DLD1 (cell line): ENCODE results near the gene NOS1AP.

Experiments used
- in situ Hi-C: cut with HindIII; loops from 2 replicates; pipeline ENCODE4 v1.10.0; 2017; ENCODE audit warnings: low sequenced_read_pairs

The NOS1AP gene

DNA sequence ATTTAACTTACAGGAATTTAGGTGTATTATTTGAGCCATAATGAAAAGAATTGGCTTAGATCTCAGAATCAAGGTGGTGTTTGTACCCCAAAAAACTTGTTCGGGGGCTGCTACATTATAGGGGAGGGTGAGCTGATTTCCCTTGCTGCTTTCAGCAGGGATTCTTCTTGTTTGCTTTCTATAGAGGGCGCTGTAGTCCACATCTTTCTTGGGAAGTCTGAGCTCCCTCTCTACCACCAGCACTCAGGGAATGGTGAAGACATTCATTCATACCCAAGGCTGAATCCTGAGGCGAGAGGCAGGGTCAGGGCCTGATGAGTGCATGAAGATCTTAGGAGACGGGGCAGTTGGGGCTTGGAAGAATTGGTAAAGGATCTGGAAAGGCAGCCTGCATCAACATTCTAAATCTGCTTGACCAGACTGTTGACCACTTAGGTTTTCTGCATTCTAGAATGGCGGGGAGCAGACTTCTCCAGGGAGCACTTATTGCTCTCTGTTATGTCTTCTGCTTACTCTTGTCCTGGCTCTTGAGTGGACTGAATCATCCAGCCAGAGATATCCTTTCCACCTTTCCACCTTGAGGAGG, 288.3 kb downstream of the NOS1AP start:
- in situ Hi-C loops = no loop called here

DNA sequence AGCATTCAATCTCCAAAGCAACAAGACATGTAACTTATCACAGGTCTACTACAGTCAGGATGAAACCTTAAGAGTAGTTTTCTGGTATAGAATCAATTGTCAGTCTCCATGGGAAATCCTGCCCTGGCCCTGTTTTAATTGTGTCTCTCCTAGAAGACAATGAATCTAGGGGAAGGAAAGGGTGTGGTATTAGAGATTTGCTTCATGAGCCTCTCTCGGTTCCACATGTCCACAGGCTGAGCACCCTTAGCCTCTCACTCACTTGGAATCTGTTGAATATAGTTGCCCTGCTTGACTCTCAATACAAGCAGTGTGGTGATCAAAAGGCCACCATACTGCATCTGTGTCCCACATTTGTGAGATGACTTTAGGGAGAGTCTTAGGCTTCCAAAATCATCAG, 289.4 kb downstream of the NOS1AP start:
- in situ Hi-C loops = no loop called here

DNA sequence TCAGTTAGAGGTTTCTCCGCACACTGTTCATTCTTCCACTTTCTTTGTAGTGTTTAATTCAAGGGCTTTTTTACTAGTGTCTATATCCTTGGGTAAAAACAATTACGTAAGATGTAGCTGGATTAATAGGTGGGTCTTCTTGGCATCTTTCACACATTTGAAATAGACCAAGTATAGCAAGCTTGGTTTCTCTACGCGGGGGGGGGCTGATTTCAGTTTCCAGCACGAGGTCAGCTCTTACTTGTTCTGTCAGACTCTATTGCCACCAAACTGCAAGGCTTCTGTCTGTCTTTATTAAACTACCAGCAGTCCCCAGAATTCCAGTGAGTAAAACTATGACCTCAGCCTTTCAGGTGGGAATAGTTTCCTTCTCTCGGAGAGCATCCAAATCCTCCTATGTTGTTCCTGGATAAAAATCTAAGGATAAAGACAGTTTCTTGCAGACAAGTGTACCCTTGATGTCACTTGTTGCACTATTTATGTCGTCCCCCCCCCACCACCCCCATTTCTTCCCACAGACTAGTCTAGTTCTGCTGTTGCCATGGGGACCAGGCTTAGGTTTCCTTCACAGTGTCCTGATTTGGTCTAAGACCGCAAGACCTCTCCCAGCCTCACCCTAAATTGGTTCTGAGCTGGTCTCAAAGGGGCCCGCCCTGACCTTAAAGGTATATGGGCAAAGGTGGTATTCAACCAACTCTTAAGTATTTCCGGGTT, 290.2 kb downstream of the NOS1AP start:
- in situ Hi-C loops = no loop called here

GRCh38 chr1:162360237-162360873, 290.9 kb downstream of the NOS1AP start:
- in situ Hi-C loops = no loop called here

- in situ Hi-C loops = no loop called here
Observed at GRCh38 chr1:162360874-162361260, 291.4 kb downstream of the NOS1AP start.

- in situ Hi-C loops = no loop called here
Observed at GRCh38 chr1:162361349-162361748, 291.9 kb downstream of the NOS1AP start.

DNA sequence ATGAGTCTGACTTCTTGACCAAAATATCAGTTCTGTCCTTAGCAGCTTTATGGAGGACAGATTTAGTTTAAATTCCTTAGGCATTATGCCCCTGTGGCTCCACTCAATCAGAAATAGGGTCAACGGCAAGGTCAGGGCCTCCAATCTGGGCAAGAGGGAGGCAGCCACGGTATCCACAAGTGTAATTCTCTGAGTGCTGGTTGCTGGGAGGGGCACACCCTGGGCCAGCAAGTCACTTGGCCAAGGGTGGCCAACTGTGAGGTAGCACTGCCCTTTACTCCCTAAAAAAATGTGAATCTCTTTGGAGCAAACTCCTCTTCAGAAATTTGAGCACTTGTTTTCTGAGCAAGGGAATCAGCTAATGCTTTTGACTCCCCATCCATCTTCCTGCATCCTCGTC, 294.3 kb downstream of the NOS1AP start:
- in situ Hi-C loops = no loop called here

DNA sequence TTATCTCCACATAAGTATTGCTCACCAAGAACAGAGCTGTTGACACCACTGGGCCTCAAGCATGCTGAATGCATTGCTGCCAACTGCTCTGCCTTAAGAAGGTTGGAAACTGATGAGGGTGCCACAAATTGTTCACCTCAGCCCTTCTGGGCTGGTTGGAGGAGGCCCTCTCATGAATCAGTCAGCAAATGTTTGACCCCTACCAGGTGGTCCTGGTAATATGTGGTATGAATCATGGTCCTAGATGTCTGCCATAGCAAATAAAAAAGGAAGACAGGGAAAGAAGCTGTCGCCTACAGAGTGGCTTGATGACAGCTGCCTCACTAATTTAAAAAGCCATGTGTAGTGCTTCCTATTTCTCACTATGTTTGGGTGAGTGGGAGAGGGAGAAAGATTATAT, 295.0 kb downstream of the NOS1AP start:
- in situ Hi-C loops = no loop called here

DNA sequence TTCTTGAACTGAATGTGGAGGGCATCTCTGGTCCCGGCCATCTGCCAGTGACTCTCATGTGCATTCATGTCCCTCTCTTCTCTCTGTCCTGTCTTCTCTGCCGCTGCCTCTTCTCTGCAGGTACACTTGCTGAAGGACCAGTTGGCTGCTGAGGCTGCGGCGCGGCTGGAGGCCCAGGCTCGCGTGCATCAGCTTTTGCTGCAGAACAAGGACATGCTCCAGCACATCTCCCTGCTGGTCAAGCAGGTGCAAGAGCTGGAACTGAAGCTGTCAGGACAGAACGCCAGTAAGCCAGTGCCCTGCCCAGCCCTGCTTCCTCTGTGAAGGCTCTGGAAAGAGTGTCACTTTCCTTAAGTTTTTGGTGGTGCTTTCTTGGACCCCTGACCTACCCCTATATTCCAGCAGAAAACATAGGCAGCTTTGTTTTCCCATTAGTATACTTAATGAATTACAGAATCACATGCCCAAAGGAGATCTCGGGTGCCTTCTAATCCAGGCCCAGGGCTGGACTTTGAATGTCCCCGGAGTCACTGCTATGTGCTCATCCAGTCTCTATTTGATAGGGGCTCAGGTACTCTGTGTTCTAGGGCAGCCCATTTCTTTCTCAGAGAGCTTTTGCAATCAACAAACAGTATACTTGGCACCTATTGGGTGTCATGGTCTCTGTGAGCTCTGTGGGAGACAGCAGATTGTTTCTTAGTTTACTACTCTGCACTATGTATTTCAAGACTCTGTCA, 296.0 kb downstream of the NOS1AP start:
- in situ Hi-C loops = no loop called here

DNA sequence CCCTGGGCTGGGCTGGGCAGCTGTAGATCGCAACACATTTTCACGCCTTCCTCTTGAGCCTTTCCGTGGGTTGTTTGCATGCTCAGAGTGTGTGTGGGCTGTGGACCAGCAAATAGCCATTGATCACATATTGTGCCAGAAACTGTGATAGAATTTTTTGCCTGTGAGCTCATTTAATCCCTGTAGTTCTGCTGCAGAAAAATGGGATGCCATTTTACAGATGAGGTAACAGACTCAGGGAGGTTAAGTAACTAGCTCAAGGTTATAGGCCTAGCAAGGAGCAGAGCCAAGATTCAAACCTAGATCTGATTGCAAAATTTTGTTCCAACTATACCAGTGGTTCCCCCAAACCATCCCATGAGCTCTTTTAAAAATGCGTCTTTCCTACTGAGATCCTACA, 296.7 kb downstream of the NOS1AP start:
- in situ Hi-C loops = no loop called here

- in situ Hi-C loops = no loop called here
Observed at GRCh38 chr1:162366671-162367070, 297.2 kb downstream of the NOS1AP start.

DNA sequence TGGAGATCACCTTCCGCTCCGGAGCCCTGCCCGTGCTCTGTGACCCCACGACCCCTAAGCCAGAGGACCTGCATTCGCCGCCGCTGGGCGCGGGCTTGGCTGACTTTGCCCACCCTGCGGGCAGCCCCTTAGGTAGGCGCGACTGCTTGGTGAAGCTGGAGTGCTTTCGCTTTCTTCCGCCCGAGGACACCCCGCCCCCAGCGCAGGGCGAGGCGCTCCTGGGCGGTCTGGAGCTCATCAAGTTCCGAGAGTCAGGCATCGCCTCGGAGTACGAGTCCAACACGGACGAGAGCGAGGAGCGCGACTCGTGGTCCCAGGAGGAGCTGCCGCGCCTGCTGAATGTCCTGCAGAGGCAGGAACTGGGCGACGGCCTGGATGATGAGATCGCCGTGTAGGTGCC, 297.6 kb downstream of the NOS1AP start:
- in situ Hi-C loops = no loop called here

DNA sequence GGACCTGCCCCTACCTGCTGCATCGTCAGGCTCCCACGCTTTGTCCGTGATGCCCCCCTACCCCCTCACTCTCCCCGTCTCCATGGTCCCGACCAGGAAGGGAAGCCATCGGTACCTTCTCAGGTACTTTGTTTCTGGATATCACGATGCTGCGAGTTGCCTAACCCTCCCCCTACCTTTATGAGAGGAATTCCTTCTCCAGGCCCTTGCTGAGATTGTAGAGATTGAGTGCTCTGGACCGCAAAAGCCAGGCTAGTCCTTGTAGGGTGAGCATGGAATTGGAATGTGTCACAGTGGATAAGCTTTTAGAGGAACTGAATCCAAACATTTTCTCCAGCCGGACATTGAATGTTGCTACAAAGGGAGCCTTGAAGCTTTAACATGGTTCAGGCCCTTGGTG, 298.3 kb downstream of the NOS1AP start:
- in situ Hi-C loops = no loop called here

DNA sequence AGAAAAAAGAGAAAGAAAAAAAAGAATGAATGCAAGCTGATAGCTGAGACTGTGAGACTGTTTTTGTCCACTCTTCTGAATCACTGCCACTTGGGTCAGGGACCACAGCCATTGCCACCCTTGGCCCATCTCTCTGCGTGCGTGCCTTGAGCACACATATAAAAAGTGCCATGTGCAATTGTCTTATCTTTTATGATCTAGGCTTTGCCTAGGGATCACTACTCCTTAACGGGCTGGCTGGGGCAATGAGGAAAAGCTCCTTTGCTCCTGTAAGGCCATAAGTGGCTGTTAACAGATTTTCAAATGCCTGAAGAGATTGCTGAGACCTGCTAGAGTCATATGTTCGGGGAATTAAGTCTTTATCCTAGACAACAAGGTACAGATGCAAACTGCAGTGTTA, 299.0 kb downstream of the NOS1AP start:
- in situ Hi-C loops = no loop called here

DNA sequence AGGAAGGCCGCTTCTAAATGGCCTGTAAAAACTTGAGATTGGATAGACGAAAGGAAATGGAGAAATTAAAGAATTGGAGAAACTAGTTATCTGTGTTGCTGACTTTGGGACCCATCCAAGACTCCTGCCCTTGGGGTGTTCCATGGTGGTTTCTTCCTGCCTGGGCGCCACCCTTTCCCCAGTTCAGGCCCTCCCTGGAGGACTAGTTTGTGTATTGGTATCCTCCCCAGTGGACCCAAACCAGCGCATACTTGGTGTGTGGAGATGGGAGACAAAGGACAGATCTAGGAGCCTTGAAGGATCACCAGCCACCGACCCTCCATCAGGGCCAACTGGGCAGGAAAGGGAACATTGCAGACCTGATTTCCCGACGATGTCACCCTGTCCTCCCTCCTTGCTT, 300.1 kb downstream of the NOS1AP start:
- in situ Hi-C loops = no loop called here

GRCh38 chr1:162370161-162370560, 300.7 kb downstream of the NOS1AP start:
- in situ Hi-C loops = no loop called here

DNA sequence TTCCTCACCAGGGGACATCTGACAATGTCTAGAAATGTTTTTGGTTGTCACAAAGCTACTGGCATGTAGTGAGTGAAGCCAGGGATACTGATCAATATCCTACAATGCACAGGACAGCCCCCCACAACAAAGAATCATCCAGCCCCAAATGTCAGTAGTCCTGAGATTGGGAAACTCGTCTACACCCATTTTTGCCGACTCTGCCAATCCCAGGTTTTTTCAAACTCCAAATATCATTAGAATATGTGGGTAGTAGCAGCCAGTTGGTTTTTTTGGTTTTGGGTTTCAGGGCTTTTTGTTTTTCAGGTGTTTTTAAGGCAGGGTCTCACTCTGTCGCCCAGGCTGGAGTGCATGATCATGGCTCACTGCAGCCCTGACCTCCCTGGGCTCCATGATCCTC, 301.2 kb downstream of the NOS1AP start:
- in situ Hi-C loops = no loop called here

DNA sequence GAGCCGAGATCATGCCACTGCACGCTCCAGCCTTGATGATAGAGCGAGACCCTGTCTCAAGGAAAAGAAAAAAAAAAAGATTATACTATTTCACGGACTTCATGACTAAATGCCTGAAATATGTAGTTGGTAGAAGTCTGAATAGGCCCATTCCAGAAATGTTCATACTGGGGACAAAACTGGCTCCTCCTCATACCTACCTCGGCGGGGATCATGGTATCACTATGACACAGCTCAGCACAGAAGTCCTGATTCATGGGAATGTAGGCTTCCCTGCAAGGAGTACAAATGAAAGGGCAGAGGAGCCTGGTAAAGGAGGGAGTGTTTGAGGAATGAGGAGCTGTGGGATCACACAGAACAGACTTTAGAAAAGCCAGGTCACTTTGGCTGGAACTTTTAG, 302.1 kb downstream of the NOS1AP start:
- in situ Hi-C loops = no loop called here

DNA sequence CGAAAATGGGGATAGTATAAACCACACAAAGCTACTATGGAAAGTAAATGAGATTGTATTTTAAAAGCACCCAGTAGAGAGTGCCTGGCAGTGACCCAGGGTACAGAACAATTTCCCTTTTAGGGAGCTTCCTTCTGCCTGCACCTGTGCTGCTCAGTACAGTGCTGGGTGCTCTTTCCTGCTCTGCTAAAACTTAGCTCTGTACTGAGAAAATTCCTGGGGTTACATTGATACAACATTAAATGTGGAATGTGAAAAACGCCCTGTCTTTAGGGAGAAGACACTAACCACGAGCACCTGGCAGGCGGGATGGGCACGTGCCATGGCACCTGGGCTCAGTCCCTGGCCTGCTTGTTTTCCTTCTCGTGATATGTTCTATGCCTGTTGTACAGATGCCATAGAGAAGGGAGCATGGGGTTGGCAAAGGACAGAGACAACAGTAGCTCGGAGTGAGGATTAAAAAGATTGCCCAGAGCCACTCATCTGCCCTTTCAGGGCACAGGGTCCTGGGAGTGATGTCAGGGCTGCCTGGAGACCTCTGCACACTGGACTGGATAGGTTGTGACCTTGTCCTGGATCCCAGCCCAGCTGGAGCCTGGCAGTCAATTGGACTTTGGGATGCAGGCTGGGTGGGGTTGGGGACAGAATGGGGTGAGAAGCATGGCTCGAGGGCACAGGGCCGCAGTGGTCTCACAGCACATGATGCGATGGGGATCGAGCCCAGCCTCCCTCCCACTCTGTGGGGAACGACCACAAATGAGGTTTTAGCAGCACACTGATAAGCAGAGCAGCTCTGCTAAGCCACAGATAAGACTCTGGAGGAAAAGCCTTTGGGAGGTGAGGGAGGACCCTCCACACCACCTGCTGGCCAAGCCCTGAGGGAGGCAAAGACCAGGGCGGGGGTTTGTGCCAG, 302.9 kb downstream of the NOS1AP start:
- in situ Hi-C loops = no loop called here

GRCh38 chr1:162373072-162373427, 303.6 kb downstream of the NOS1AP start:
- in situ Hi-C loops = no loop called here
